NOMO-1 treated with DMSO at 0.1 percent for 48 hours (cell line): Measurements from ENCODE around the gene RIC3.

Source experiments
- DNase-seq: peaks from one replicate; lab custom pipeline; 2025; ENCODE audit not compliant: unreplicated experiment; lab: John Stamatoyannopoulos, UW

RIC3 gene

DNA sequence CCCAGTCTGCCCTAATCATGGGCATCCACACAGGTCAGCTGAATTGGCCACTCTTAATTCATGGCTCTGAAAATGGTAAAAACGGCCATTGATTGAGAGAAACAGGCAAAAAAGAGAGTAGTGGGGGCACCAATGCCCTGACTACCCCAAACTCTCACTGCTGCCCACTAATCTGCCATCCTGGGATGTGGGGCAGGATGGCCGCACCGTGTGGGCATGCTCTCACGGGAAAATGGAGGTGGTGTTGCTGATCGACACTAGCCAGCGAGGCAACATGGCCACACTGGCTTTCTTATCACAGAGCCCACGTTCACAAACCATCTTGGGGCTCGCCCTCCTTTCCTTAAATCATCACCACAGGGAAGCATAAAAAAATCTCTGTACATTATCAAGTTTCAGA is 99.1 kb downstream of the RIC3 start:
- no peak for DNase-seq

DNA sequence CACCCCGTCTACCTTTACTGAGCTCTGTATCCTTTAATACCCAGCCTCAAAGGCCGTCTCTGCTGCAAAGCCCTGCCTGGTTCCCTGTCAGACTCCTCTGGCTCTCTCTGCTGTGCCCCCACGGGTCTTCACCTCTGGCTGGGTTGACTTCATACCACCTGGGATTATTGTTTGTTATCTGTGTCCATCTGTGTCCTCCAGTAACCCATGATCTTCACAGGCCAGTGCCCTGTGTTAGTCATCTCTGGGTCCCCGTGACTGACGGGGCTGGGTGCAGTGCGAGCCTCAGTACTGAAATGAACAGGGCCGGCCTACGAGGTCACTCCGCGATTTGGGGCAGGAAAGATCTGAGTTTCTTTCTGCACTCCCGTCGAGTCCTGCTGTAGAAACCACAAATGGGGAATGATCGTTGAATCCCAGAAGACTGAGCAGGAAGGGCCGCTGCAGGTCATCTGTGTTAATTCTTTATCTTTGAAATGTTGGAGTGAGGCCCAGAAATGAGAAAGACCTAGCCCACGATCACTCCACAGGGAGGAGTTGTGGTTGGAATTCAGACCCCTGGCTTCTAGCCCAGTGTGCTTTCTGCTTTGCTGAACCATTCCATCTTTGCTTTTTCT is 100.1 kb downstream of the RIC3 start:
- no peak for DNase-seq

GRCh38 chr11:8067929-8068575 is 100.8 kb downstream of the RIC3 start:
- DNase-seq: no peak

DNA sequence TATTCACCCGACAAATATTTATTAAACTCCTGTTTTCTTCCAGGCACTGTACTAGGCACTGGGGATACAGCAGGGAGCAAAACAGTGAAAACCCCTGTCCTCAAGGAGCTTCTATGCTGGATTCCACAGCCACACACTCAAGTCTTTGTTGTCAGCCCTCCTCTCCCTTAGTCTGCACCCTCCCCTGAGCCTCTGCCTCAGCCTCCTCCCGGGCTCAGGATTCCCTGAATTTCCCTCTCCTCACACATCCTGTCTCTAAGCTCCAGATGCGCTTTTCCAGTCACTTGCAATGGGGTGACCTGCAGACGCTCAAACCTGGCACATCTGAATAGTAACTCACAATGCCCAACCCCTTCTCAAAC is 101.3 kb downstream of the RIC3 start:
- no peak for DNase-seq

DNA sequence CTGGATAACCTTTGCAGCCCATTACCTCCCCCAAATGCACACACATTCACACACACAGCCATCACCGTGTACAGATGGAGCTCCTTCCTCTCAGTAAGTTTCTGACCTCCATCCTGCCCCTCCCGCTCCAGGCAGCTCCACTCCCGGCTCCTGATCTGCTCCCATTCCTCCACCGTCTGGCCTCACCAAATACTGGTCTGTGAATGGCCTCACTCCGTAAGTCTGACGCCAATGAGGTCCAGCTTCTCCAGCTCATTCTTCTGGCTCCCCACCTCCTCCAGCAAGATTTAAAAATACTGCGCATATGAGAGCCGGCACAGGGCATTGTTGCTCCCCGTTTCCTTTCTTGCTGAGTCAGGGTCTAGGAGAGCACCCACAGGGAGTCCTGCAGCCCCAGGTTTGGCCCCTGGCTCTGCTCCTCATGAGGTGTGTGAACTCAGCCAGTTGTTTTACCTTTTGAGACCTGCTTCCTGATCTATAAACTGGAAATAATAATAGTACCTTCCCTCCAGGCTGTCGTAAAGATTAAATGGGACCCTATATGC is 101.8 kb downstream of the RIC3 start:
- DNase-seq: no peak

DNA sequence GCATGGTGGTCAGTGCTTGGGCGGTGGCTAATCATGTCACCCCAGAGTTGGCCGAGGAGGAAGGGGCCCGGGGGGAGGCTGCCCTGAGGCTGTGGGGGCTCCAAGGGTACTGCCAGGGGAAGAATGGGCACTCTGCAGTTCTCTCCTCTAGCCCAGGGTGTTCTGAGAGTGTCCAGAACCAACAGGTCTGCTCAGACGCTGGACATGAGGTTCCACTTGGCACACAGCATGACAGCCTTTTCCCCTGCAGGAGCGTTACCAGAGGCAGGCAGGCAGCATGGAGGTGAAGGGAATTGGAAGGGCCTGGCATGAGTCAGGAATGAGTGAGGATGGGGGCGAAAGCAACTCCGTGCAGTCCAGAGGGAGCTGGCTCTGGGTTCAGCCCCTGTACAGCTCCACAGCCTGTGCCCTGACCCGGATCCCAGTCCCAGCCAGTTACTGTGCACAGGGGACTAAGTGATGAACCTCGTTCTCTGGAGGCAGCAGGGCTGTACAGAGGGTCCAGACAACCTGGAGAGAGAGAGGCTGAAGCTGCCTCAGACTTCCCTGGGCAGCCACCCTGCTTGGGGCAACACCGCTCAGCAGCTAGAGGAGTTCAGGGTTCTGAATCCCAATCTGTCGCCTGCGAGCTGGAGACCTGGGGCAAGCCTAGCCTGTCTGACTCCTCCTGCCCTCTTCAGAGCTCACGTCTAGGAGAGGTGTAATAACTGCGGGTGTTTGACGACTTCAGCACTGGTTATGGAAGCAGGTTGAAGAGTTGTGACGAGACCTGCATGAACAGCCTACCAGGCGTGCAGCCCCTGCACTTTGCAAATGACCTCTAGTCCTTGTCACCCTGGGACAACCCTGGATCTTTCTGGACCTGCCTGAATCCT is 102.6 kb downstream of the RIC3 start:
- no peak for DNase-seq

DNA sequence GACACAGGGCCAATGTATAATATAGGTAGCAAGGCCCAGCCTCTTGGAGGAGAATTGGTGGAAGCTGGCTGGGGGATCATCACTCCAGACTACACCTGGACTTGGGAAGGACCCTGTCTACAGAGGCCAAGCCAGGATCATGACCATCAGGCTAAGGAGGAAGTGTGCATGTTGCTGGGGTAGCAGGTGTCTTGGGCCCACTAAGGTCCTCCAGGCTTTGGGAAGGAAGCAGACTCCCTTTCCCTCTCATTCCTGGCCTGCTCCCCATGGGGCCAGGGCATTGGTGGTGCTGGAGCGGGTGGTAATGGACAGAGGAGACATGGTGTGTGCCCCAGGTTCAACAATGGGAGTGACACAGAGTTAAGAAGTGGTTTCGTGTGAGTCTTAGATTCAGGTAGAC is 103.8 kb downstream of the RIC3 start:
- DNase-seq: no peak

DNA sequence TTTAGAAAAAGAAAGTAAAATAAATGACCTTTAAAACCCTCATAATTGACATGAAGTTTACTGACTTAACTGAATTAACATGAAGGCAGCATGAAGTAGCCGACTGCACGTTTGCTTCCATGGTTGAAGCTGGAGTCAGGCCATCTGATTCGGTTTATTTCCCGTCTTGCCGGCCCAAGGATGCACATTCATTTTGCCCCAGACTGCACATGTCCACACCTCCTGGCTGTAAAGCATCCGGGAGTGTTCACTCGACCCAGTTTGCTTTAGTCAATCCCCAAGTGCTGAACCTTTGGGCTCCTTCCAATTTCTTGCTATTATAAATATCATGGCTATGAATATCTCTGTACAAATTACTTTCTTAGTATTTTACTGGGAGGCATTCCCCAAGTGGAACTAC is 105.5 kb downstream of the RIC3 start:
- DNase-seq: no peak

DNA sequence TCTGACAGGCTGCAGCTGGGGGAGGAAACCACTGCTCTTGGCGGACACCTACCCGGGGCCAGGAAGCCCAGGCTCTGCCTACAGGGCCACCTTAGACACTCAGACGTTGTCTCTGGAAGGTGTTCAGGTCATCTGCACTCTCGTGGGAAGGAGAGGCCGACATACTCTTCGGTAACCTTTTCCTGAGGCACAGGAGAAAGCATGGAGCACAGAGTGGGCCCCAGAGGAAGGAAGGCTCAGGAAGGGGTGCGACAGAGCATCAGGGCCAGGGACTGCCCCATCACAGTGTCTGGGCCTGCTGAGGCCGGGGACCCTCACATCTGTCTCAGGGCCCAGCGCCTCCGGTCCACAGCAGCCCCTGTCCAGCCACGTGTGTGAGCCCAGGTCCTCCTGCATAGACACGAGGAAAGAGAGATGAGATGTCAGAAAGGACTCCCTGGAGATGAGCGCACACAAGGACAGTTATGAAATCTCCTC is 106.0 kb downstream of the RIC3 start:
- no peak for DNase-seq

DNA sequence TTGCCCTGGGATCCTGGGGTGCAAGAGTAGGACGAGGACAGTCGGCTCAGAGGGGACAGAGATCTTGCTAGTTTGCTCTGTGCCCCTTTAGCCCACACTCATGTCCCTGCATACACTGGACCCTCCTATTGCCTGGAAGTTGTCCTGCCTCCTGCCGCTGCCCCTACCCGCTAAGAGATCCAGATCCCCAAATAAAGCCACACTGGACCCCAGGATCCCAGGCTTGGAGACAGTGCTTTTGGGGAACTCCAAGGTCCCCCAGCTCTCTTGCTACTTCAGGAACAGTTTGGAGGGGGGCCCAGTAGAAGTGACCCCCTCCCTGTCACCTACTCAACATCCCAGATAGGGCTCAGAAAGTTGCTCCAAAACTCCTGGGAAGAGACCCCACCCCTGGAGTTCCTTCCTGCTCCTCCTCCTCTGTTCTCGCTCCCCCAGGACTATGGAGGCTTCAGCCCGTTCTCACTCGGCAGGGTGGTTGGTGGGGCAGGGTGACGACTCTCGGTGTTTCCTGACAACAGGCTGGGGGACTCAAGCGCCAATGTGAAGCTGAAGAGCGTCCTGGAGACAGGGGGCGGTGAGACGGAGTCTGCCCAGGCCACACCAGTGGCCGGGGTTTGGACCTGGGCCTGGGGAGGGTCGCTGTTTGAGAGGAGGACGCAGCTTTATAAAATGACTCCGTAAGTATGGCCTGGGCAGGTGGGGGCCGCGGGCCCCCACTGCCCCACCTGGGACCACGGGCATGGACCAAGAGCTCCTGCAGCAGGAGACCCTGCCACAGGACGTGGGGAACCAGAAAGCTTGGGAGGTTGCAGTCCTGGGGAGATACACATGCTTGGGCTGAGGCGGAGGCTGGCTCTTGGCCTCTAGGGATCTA is 107.0 kb downstream of the RIC3 start:
- no peak for DNase-seq

DNA sequence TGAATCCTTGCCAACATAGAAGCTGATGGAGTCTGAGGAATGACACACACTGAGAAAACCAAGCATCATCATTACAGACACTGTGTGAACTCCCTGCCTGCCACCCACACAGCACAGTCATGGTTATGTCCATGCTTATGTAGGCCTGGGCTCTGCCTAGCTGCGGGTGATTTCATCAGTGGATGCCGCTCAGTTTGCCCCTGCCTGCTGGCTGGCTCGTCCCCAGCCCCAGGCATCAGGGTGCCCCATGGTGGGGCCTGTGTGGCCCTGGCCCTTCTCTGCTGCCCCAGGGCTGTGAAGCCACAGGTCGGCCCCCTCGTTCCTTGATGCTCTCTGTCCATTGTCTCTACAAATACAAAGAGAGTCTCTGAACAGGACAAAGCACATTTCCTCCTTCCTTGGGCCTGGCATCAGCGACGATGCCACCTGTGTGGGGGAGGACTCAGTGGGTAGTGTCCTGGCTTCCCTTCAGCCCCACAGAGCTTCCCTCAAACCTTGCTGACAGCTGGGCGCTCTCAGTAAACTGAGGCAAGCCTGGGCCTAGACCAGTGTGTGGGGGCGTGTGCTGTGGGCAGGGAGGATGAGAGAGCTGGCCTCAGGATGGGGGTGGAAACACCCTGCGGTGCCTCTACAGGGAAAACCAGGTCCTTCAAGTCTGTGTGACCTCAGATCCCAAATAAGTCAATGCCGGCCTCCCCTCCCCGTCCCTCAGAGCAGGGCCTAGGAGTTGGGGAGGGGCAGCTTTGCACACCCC is 107.8 kb downstream of the RIC3 start:
- no peak for DNase-seq

- DNase-seq: no peak
Observed at GRCh38 chr11:8060146-8060719, 108.6 kb downstream of the RIC3 start.

DNA sequence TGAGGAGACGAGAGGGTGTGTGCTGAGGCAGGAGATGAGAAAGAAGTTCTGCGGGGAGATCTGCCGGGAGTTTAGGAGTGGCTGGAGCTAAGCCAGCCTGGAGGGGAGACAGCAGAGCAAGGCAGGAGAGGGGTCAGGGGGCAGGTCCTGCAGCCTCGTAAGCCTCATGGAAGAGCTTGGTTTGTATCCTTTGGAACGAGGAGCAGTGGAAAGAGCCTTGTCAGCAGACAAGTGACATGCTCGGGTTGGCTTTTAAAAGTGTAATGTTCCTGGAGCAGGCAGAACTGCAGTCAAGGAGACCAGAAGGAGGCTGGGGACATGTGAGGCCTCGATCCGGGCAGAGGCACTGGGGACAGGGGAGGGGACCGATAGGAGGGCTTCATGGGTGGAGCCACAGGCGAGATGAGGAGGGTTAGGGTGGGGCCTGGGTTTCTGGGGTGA is 109.2 kb downstream of the RIC3 start:
- DNase-seq: no peak

GRCh38 chr11:8059030-8059429 is 109.8 kb downstream of the RIC3 start:
- no peak for DNase-seq

GRCh38 chr11:8058216-8058615 is 110.6 kb downstream of the RIC3 start:
- no peak for DNase-seq

GRCh38 chr11:8056810-8057463 is 111.9 kb downstream of the RIC3 start:
- DNase-seq: peak; percentile 28
